ENCODE data around the gene RPL26.

Gene RPL26

DNA sequence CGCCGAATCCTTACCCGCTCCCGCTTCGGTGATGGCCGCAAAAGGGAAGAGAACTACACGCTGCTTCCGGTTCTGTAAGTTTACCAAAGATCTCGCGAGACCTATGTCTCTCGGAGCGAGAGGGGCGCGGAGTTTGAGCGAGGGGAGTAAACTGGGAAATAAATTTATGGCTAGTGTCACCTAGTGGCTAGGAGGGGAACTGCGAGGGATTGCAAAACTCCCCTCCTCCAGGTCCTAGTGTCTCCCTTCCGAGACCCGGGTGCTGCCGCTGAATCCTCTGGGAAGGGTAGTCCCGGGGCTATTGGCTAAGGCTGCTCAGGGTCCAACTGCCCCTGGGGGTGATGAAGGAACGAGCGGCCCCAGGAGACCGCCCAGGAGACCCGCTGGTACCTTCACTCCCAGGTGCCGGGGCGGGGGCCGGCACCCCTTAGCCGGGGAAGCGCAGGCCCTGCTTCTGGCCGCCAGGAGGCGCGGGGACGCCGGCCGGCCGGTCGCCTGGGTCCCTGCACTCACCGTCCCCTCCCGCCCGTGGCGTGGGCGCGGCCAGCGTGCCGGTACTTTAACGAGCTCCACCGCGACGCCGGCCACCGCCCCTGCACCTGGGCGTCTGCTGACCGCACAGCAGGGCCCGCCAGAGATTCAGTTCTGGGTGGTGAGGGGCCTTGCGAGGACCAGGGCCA, at the start of gene RPL26:
Gene RPL26 (minus strand): TSS at position 51 of the 680 bp plus-strand sequence. CDS start 883 bp downstream, outside the sequence.
- peak; percentile 85 for DNase-seq (ENCODE audit: low read depth, low spot score)

- DNase-seq (ENCODE audit: low read depth, low spot score): no peak
These were observed 48.0 kb upstream of the RPL26 start for GRCh38 chr17:8430966-8431365.

DNA sequence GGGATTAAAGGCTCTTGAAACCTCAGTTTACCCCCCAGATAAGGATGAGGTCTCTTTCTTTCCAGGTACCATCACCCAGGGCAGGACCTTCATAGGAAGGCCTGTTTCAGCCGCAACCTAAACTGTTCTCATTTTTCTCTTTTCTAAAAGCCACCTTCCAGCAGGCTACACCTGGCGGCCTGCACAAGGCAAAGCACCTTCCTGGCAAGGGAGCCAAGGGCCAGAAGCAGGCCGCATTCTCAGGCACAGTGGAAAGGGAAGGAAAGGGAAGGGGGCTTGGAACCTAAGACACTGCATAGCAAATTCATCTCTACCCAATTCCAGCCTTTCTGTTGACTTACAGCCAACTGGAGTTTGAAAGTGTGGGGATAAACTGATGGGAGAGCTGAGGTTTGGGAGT, 43.8 kb upstream of the RPL26 start:
- DNase-seq (ENCODE audit: low read depth, low spot score): no peak

DNA sequence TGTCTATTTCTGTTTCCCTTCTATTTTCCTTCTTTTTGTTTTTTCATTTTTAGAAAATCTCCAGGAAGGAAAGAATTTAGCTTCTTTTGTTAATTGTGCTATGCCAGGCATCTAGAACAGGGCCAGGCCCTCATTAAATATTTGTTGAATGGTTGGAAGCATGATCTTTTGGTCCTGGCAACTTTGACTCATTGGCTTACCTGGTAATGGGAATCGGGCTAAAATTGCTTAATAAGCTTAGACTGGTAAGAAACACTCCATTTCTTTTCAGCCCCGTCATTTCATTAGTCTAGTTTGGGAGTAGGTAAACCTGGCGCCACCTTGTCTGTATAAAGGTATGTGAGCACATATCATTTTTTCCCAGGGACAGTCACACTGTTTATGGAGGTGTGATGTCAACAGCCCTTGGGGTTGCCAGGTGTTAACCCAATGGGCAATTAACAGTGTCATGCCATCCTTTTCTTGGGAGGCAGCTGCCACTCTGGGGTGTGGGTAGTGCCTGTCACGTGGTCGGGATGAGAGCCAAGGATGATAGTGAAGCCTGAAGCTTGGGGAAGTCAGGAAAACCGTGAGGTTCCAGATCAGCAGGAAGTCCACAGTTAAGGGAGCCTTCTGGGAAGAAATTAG, 43.2 kb upstream of the RPL26 start:
- no peak for DNase-seq (ENCODE audit: low read depth, low spot score)

GRCh38 chr17:8421571-8421970, 38.6 kb upstream of the RPL26 start:
- DNase-seq (ENCODE audit: low read depth, low spot score): no peak

DNA sequence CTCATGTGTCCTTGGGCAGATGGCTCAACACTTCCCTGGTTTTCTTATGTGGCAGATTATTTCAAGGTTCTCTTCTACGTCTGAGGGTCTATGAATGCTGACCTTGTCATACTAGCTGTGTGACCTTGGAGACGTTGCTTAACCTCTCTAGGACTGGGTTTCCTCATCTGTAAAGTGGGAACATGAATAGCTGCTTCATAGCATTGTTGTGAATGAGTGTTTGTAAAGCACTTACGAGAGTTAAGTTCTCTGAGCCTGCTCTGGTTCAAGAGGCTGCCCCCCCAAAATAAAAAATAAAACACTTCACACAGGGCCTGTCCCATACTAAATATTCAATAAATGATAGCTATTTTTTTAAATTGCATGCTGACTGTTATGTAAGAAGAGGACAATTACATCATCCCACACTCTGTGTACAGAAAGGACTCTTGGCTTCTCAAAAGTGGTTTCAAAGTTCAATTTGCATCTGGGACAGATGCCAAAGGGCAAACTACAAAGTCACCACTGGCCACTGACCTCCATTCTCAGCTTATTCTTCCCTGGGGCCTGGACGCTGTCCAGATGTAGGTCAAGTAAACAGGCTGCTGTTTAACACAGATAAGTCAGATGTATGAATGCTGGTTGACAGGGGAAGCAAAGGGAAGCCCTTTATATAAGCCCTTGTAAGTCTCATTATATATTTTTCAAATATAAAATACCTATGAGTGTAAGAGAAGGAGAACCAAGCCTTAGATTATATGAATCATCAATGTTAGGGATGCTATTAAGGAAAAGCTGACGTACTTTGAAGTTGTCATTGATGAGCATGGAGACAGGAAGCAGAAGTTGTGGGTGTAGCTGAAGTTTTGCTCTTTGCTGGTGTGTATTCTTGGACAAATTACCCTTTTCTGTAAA, 37.3 kb upstream of the RPL26 start:
- no peak for DNase-seq (ENCODE audit: low read depth, low spot score)

DNA sequence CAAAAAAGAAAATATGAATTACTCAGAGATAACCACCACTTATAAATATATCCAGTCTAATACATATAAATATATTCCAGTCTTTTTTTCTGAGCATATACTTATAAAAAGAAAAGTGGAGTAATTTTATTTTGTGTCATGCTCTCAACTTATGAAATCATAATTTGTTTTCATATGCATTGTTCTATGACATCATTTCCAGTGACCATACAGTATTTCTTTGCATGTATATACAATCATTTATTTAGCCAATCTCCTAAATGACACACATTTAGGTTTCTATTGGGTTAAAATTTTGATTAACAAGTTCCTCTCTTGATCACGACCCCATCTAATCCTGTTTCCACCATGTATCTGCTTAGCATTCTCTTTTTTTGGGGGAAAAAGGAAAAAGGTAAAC, 36.3 kb upstream of the RPL26 start:
- DNase-seq (ENCODE audit: low read depth, low spot score): no peak

GRCh38 chr17:8418471-8418870, 35.5 kb upstream of the RPL26 start:
- no peak for DNase-seq (ENCODE audit: low read depth, low spot score)

DNA sequence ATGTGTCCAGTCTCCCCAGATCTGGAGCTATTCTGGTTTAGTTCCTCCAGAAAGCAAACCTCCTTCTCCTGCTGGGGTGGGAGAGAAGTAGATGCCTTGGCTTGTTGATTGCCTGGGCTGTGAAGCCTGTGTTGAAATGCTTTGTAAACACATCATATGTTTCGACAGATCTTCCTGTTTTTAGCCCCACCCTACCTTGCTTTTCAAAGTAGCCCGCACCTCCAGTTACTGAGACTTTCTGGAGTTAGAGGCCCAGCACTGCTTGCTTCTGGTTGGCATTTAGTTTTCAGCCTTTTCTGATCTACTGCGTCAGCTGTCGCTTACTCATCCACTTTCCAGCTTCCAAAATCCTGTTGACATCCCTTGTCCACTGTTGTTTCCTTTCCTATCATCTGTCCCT, 34.8 kb upstream of the RPL26 start:
- DNase-seq (ENCODE audit: low read depth, low spot score): no peak

DNA sequence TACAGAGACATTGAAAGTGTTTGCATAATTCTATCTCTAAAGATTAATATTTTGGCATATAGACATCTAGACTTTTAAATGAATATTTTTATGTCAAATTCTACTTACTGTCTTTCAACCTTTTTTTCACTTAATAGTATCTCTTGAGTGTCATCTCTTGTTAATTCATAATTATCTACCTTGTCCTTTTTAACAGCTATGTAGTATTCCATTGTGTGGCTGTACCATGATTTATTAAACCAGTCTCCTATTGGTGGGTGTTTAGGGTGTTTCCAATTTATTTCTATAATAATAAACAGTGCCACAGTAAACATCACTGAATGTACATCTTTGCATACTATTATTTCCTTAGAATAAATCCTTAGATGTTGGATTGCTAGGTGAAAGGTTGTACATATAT, 30.9 kb upstream of the RPL26 start:
- DNase-seq (ENCODE audit: low read depth, low spot score): no peak

DNA sequence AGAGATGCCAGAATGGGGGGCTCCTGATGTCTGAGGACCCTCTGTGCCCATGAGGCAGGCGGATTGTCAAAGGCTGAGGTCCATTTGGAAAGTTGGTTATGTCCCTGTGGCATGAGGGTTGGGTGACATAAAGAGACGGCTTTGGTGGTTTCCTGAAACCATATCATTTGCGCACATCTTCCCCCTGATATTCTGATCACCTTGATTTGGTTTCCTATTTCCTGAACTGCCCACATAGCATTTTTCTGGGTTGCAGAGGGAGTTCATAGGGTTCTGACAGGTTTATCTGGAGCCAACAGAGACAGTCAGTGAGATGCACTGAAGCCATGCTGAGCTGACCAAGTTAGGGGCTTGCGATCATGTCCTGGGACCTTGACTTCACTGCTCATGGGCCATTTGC, 30.3 kb upstream of the RPL26 start:
- no peak for DNase-seq (ENCODE audit: low read depth, low spot score)

GRCh38 chr17:8412089-8412488, 29.1 kb upstream of the RPL26 start:
- DNase-seq (ENCODE audit: low read depth, low spot score): no peak

GRCh38 chr17:8410883-8411238, 27.9 kb upstream of the RPL26 start:
- DNase-seq (ENCODE audit: low read depth, low spot score): no peak

GRCh38 chr17:8409966-8410882, 27.2 kb upstream of the RPL26 start:
- peak; percentile 32 for DNase-seq (ENCODE audit: low read depth, low spot score)

DNA sequence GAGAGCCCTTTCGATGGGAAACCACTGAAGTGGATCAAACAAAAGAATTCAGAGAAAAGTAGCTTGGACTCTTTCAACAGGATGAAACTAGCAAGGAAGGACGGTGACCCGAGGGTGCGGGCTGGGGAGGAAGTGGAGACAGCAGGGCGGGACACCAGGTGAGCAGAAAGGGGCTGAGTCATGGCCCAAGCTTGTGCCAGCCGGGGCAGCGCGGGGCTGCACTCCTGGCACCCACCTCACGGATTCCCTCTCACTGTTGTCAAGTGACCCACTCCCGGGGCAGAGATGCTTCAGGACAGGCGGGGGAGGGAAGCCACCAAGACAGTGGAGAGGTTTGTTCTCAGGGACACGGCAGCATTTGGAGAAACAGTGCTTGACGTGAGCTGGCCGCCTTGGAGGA, 25.4 kb upstream of the RPL26 start:
- no peak for DNase-seq (ENCODE audit: low read depth, low spot score)

DNA sequence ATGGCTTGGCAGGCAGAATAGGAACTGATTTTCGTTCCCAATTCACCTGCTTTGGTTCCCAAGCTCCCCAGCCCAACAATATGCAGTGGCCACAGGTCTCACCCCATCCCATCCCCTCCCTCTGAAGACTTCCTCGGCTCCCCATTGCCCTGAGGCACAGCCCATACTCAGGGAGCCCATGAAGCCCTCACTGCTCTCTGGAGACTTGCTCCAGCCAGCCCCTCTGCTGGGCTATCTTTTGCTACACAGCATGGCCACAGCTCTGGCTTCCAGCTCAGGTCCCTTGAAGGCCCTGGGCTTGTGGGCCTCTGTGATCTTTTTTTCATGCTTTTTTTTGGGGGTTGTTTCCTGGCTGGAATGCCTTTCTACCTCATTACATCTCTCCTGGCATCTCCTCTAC, 23.2 kb upstream of the RPL26 start:
- DNase-seq (ENCODE audit: low read depth, low spot score): no peak

- no peak for DNase-seq (ENCODE audit: low read depth, low spot score)
These were observed 22.6 kb upstream of the RPL26 start for GRCh38 chr17:8405499-8406016.

GRCh38 chr17:8402921-8403536, 20.0 kb upstream of the RPL26 start:
- no peak for DNase-seq (ENCODE audit: low read depth, low spot score)

GRCh38 chr17:8401107-8401506, 18.1 kb upstream of the RPL26 start:
- no peak for DNase-seq (ENCODE audit: low read depth, low spot score)

GRCh38 chr17:8398980-8399379, 16.0 kb upstream of the RPL26 start:
- no peak for DNase-seq (ENCODE audit: low read depth, low spot score)

DNA sequence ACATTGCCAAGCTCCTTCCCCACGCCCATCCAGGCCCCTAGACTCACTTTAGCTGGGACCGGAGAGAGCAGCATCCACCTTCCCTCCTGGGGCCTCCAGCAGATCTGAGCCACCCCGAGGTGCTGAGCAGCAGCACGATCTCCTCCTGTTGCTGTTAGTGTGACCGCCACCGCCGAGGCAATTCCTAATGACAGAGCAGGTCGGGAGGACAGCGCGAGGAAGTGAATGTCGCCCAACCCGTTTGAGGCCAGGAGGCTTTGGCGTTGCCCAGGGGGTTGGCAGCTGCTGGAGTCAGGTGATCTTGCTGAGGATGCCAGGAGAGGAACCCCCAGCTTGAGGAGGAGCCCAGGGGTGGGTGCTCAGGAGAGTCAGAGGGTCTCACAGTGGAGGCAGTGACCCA, 14.6 kb upstream of the RPL26 start, which contains the start of gene RNF222:
Gene RNF222 (minus strand): TSS at position 192 of the 400 bp plus-strand sequence. CDS start 4,366 bp downstream, outside the sequence.
- DNase-seq (ENCODE audit: low read depth, low spot score): no peak
